ENCODE data around the gene DNMT3B. TPM values are rescaled to one million over a fixed set of nuclear protein-coding genes. Genes with fewer than 3 reads are reported as not detected.

Gene DNMT3B
- total RNA-seq, 1 experiment from 2014 or later = 682 TPM

- ATAC-seq (no peak), DNase-seq (ENCODE audit: low spot score) (no peak)
- H3K4me1 Mint-ChIP-seq = peaks cover 31% of the 10 kb centered on the region
- peaks cover 6% of the 10 kb centered on the region for H3K36me3 Mint-ChIP-seq
- CTCF ChIA-PET = interaction anchor here (5.9 kb wide), 1 partner anchor 38 kb away, joined by 63 read pairs; no protein-coding TSS in a partner anchor
- no peaks in the 10 kb centered on the region for H3K27me3 Mint-ChIP-seq (ENCODE audit: low read depth)
- POLR2A ChIA-PET = interaction anchor here (1.0 kb wide), 1 partner anchor 38 kb away, joined by 3 read pairs; no protein-coding TSS in a partner anchor
- no peak overlapping the region for H3K4me3 Mint-ChIP-seq
- TF ChIP-seq ZNF121 (CRISPR knock-in tag; IDR thresholded peaks at IDR 0.05) = peak; percentile 95
- TF ChIP-seq PRRX2 (CRISPR knock-in tag; IDR thresholded peaks at IDR 0.05) = no peak
- H3K27ac Mint-ChIP-seq = no peak overlapping the region
- no peaks in the 10 kb centered on the region for H3K9me3 Mint-ChIP-seq
These were observed 21.0 kb upstream of the DNMT3B start for GRCh38 chr20:32741151-32741550.

- DNase-seq (ENCODE audit: low spot score) (no peak), ATAC-seq (peak; percentile 5; the same call in 1 of the 2 replicates)
- POLR2A ChIA-PET = interaction anchor here (1.2 to 3.6 kb wide), 5 partner anchors 18 to 61 kb away, joined by 4 to 23 read pairs (median 7); partner anchors contain the start of gene DNMT3B
- CTCF ChIA-PET = interaction anchor here (0.6 to 5.9 kb wide), 11 partner anchors 14 to 69 kb away, joined by 3 to 63 read pairs (median 6); partner anchors contain the start of gene C20orf203
- H3K9me3 Mint-ChIP-seq = no peaks in the 10 kb centered on the region
- no peaks in the 10 kb centered on the region for H3K27me3 Mint-ChIP-seq (ENCODE audit: low read depth)
- H3K4me1 Mint-ChIP-seq = peaks cover 34% of the 10 kb centered on the region
- no peak for TF ChIP-seq GRHL2 (CRISPR knock-in tag; IDR thresholded peaks at IDR 0.05; ENCODE audit: insufficient replicate concordance, severe bottlenecking)
- no peak for TF ChIP-seq NR1H2 (CRISPR knock-in tag; IDR thresholded peaks at IDR 0.05)
- TF ChIP-seq CREB1 (CRISPR knock-in tag; IDR thresholded peaks at IDR 0.05) = no peak
- H3K36me3 Mint-ChIP-seq = peaks cover 6% of the 10 kb centered on the region
- peak overlapping the region; percentile 98 for H3K4me3 Mint-ChIP-seq
- H3K27ac Mint-ChIP-seq = peak overlapping the region; percentile 76; the same call in 1 of the 2 replicates
These were observed 19.6 kb upstream of the DNMT3B start for GRCh38 chr20:32742322-32743236.

GRCh38 chr20:32743237-32744112, 18.7 kb upstream of the DNMT3B start, which contains the start of gene COMMD7:
TSS of gene COMMD7 (minus strand) at chr20:32743467. CDS start at chr20:32743391, 76 bp downstream.
- Mint-ChIP-seq H3K27me3 (ENCODE audit: low read depth) (no peaks in the 10 kb centered on the region), H3K4me3 (peak within 1 kb of the TSS; percentile 98), H3K36me3 (peaks cover 6% of the 10 kb centered on the region), H3K4me1 (peaks cover 43% of the 10 kb centered on the region), H3K27ac (peak within 1 kb of the TSS; percentile 98), H3K9me3 (no peaks in the 10 kb centered on the region)
- DNase-seq (ENCODE audit: low spot score) (peak; percentile 71), ATAC-seq (peak; percentile 83)
- CTCF ChIA-PET = interaction anchor here (0.6 to 5.9 kb wide), 11 partner anchors 13 to 70 kb away, joined by 3 to 63 read pairs (median 6); partner anchors contain the start of gene C20orf203
- POLR2A ChIA-PET = interaction anchor here (1.2 to 3.6 kb wide), 5 partner anchors 17 to 62 kb away, joined by 4 to 23 read pairs (median 7); partner anchors contain the start of gene DNMT3B
- TF ChIP-seq FOXP1 (CRISPR knock-in tag; IDR thresholded peaks at IDR 0.05; ENCODE audit: borderline replicate concordance) (peak; percentile 66; the same call in 1 of the 2 replicates), ZNF232 (CRISPR knock-in tag; IDR thresholded peaks at IDR 0.05) (no peak), ZNF317 (CRISPR knock-in tag; IDR thresholded peaks at IDR 0.05; ENCODE audit: borderline replicate concordance, low read depth) (no peak; the same call in 1 of the 2 replicates), USF2 (CRISPR knock-in tag; IDR thresholded peaks at IDR 0.05) (peak; percentile 48), KAT7 (CRISPR knock-in tag; IDR thresholded peaks at IDR 0.05; ENCODE audit: borderline replicate concordance) (0 out of 2 replicates have a peak, but pooled peaks have one; percentile 85), JAZF1 (CRISPR knock-in tag; IDR thresholded peaks at IDR 0.05) (no peak), ZNF671 (CRISPR knock-in tag; IDR thresholded peaks at IDR 0.05) (no peak), ZNF512 (CRISPR knock-in tag; IDR thresholded peaks at IDR 0.05; ENCODE audit: borderline replicate concordance) (no peak), JUN (CRISPR knock-in tag; IDR thresholded peaks at IDR 0.05) (no peak), CBFB (CRISPR knock-in tag; IDR thresholded peaks at IDR 0.05; ENCODE audit: low read depth) (no peak), ZNF425 (CRISPR knock-in tag; conservative IDR thresholded peaks at IDR 0.05) (no peak), PREB (CRISPR knock-in tag; IDR thresholded peaks at IDR 0.05; ENCODE audit: borderline replicate concordance) (0 out of 2 replicates have a peak, but pooled peaks have one; percentile 17), FOXJ3 (CRISPR knock-in tag; IDR thresholded peaks at IDR 0.05; ENCODE audit: borderline replicate concordance) (no peak), TP53 (CRISPR knock-in tag; IDR thresholded peaks at IDR 0.05) (no peak), RORB (CRISPR knock-in tag; IDR thresholded peaks at IDR 0.05) (no peak), ZNF121 (CRISPR knock-in tag; IDR thresholded peaks at IDR 0.05) (no peak), SP1 (CRISPR knock-in tag; conservative IDR thresholded peaks at IDR 0.05) (peak; percentile 65), CREM (CRISPR knock-in tag; IDR thresholded peaks at IDR 0.05) (no peak)

Data from WTC11 (cell line).